ENCODE measurements around the gene LSM12.

DNA sequence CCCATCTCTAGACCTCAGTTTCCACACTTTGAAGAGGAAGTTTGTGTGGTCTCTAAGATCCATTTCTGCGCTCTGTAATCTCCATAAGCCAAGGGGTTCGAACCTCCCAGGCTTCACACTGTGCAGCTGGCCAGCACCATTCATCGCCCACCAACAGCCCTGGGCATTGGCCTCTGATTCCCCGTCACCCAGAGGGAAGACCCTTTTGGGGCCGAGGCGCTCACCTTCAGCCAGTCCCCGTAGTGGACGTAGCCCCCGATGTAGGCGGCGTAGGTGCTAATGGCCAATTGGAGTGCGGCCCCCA, 52.4 kb downstream of the LSM12 start:
- TF ChIP-seq, protein P1, sequence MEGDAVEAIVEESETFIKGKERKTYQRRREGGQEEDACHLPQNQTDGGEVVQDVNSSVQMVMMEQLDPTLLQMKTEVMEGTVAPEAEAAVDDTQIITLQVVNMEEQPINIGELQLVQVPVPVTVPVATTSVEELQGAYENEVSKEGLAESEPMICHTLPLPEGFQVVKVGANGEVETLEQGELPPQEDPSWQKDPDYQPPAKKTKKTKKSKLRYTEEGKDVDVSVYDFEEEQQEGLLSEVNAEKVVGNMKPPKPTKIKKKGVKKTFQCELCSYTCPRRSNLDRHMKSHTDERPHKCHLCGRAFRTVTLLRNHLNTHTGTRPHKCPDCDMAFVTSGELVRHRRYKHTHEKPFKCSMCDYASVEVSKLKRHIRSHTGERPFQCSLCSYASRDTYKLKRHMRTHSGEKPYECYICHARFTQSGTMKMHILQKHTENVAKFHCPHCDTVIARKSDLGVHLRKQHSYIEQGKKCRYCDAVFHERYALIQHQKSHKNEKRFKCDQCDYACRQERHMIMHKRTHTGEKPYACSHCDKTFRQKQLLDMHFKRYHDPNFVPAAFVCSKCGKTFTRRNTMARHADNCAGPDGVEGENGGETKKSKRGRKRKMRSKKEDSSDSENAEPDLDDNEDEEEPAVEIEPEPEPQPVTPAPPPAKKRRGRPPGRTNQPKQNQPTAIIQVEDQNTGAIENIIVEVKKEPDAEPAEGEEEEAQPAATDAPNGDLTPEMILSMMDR (tag by site-specific recombination; IDR thresholded peaks at IDR 0.05), result no peak
- TF ChIP-seq ZNF391 (tag by site-specific recombination; IDR thresholded peaks at IDR 0.05; ENCODE audit: borderline replicate concordance, low read depth) (no peak), ZNF48 (tag by site-specific recombination; IDR thresholded peaks at IDR 0.05) (no peak), TCF7L2 (IDR thresholded peaks at IDR 0.05; ENCODE audit: borderline replicate concordance, low read depth, low read length) (no peak), ZNF423 (tag by site-specific recombination; IDR thresholded peaks at IDR 0.05) (no peak), ZNF274 (IDR thresholded peaks at IDR 0.05; ENCODE audit: low read length) (no peak), ZNF274 (tag by site-specific recombination; IDR thresholded peaks at IDR 0.05; ENCODE audit: borderline replicate concordance) (no peak), ZNF19 (tag by site-specific recombination; IDR thresholded peaks at IDR 0.05; ENCODE audit: low read depth) (no peak), KLF1 (tag by site-specific recombination; IDR thresholded peaks at IDR 0.05) (no peak), ZNF174 (tag by site-specific recombination; IDR thresholded peaks at IDR 0.05) (no peak), ZNF239 (tag by site-specific recombination; IDR thresholded peaks at IDR 0.05) (no peak), ZNF366 (tag by site-specific recombination; conservative IDR thresholded peaks at IDR 0.05) (no peak), ZNF416 (tag by site-specific recombination; IDR thresholded peaks at IDR 0.05) (no peak), MEIS1 (CRISPR knock-in tag; IDR thresholded peaks at IDR 0.05; ENCODE audit: borderline replicate concordance) (no peak)

Data from HEK293 (cell line).